ENCODE data around the gene MED27.

DNA sequence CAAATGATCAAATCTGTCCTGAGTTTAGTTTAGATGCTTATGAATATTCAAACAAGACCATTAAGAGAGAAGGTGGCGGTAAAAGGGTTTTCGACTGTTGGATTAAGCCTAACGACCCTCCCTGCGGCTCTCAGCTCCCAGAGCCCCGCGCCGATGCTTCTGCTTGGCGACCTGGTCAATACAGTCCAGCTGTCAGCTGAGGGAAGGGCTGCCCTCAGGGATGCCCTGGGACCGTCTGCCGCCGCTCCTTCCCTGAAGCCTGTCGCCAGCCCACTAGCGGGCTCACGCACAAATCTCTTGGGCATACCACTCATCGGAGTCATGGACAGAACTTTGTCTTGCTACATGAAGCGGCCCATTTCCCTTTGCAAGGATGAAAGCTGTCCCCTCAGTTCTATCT is 203.2 kb downstream of the MED27 start:
- TF ChIP-seq, protein P1, sequence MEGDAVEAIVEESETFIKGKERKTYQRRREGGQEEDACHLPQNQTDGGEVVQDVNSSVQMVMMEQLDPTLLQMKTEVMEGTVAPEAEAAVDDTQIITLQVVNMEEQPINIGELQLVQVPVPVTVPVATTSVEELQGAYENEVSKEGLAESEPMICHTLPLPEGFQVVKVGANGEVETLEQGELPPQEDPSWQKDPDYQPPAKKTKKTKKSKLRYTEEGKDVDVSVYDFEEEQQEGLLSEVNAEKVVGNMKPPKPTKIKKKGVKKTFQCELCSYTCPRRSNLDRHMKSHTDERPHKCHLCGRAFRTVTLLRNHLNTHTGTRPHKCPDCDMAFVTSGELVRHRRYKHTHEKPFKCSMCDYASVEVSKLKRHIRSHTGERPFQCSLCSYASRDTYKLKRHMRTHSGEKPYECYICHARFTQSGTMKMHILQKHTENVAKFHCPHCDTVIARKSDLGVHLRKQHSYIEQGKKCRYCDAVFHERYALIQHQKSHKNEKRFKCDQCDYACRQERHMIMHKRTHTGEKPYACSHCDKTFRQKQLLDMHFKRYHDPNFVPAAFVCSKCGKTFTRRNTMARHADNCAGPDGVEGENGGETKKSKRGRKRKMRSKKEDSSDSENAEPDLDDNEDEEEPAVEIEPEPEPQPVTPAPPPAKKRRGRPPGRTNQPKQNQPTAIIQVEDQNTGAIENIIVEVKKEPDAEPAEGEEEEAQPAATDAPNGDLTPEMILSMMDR (conservative IDR thresholded peaks at IDR 0.05; ENCODE audit: low read length) = no peak
- no peak for TF ChIP-seq EZH2phosphoT487 (IDR thresholded peaks at IDR 0.05; ENCODE audit: borderline replicate concordance)
